OCI-LY7 (cell line): ENCODE results near the gene KCNIP4.

Experiments
- CTCF ChIP-seq: fragments of 200-600 bp; sonication (generic); conservative IDR thresholded peaks from 2 replicates; pipeline ENCODE4 v1.5.1; 2014; ENCODE audit warnings: mild to moderate bottlenecking, antibody characterized with exemption, low read length, moderate library complexity, mixed read lengths
- EZH2phosphoT487 ChIP-seq: fragments of 200-600 bp; sonication (generic); IDR thresholded peaks from 2 replicates; pipeline ENCODE4 v1.6.1; 2018; ENCODE audit warnings: low read depth, borderline replicate concordance, mild to moderate bottlenecking, mixed run types, antibody characterized with exemption, low read length, moderate library complexity, mixed read lengths

- no peak for TF ChIP-seq CTCF
- no peak for TF ChIP-seq EZH2phosphoT487
Measured at GRCh38 chr4:20813700-20814099, 1134.9 kb downstream of the KCNIP4 start.
